ENCODE results near the gene GOLGA6L4.
"Not testable (repeated sequence)": the region's sequence is repeated elsewhere in the genome, so short reads cannot be mapped to it uniquely, and the experiment has no call there.

The GOLGA6L4 gene, protein sequence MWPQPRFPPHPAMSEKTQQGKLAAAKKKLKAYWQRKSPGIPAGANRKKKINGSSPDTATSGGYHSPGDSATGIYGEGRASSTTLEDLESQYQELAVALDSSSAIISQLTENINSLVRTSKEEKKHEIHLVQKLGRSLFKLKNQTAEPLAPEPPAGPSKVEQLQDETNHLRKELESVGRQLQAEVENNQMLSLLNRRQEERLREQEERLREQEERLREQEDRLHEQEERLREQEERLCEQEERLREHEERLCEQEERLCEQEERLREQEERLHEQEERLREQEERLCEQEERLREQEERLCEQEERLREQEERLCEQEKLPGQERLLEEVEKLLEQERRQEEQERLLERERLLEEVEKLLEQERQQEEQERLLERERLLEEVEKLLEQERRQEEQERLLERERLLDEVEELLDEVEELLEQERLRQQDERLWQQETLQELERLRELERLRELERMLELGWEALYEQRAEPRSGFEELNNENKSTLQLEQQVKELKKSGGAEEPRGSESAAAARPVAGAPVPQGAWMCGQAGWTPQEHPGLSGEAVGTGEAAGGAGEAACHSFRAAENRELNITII

DNA sequence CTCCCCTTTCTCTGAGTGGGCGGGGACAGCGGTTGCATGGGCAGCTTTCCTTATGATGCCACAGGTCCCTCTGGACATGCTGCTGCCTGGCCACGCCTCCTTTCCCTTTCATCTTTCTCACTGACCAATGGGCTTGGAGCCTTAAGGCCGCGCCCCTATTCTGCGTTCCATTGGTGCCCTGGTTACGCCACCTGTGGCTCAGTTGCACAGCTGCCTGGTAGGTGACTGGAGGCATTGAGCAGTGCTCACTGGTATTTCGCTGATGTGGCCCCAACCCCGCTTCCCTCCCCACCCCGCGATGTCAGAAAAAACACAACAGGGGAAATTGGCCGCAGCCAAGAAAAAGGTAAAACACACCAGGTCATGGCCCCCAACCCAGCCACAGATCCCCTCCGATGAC lies at the start of gene GOLGA6L4:
Gene GOLGA6L4, plus strand, starts transcription at position 201 of the 400 bp plus-strand sequence. Its CDS starts 62 bp downstream, at position 263.
- DNase-seq (ENCODE audit: low spot score): not testable (repeated sequence)

GRCh38 chr15:84192982-84193381 lies 42.6 kb upstream of the GOLGA6L4 start:
- DNase-seq (ENCODE audit: low spot score): not testable (repeated sequence)

- not testable (repeated sequence) for DNase-seq (ENCODE audit: low spot score)
Measured at GRCh38 chr15:84195603-84196002, 40.0 kb upstream of the GOLGA6L4 start.

GRCh38 chr15:84196530-84197188 lies 38.9 kb upstream of the GOLGA6L4 start:
- DNase-seq (ENCODE audit: low spot score): not testable (repeated sequence)

DNA sequence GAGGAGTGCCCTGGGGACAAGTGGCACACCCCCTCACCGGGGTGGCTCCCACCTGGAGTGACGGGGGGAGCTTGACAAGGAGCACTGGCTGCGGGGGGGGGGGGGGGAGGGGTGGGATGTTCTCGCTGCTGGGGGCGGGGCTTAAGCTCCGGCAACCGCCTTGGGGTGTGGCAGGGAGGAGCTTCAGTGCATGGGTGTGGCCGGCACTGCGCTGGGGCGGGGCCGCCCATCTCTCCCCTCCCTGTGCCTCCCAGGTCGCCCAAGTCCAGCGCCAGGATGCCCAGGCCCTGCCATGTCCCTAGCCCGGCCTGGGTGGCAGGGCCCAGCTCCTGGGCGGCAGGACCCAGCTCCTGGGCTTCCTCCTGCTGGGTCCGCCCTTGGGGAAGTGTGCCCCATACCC lies 35.7 kb upstream of the GOLGA6L4 start:
- DNase-seq (ENCODE audit: low spot score): not testable (repeated sequence)

GRCh38 chr15:84246441-84246840 lies 10.9 kb downstream of the GOLGA6L4 start:
- not testable (repeated sequence) for DNase-seq (ENCODE audit: low spot score)

All from GM20000 (cell line).